OCI-LY1 (cell line): ENCODE measurements around the gene PLAAT2.
"Not testable (repeated sequence)": the region's sequence is repeated elsewhere in the genome, so short reads cannot be mapped to it uniquely, and the experiment has no call there.

Experiments
- CTCF ChIP-seq: fragments of 200-600 bp; sonication (generic), shearing (Covaris generic); IDR thresholded peaks from 2 replicates; pipeline ENCODE4 v1.5.1; 2017; ENCODE audit warnings: mild to moderate bottlenecking, antibody characterized with exemption, low read length, moderate library complexity, mixed read lengths
- EZH2 ChIP-seq: fragments of 200-600 bp; sonication (generic), shearing (Covaris generic); IDR thresholded peaks from 2 replicates; pipeline ENCODE4 v1.8.0; 2017; ENCODE audit warnings: borderline replicate concordance, mixed run types, mild to moderate bottlenecking, antibody characterized with exemption, low read length, moderate library complexity, mixed read lengths

GRCh38 chr11:63550156-63550700 is 13.0 kb downstream of the PLAAT2 start:
- TF ChIP-seq CTCF, EZH2: not testable (repeated sequence)
